Esophagus (tissue), 2 donors: ENCODE data around the gene CCNL1. TPM values are rescaled to one million over a fixed set of nuclear protein-coding genes. Genes with fewer than 3 reads are reported as not detected.

Source experiments
- H3K27ac ChIP-seq, 2 donors: one replicate each; pipeline ENCODE4 v1.5.1; 2013; ENCODE audit warnings: low read depth in 2 of 2, mild to moderate bottlenecking in 2 of 2, inconsistent platforms in 1 of 2, low read length in 1 of 2, moderate library complexity in 1 of 2
- H3K27me3 ChIP-seq, 2 donors: one replicate each; pipeline ENCODE4 v1.6.1; 2013; ENCODE audit warnings: low read length in 2 of 2, control low read depth in 1 of 2, mild to moderate bottlenecking in 1 of 2; ENCODE audit not compliant: insufficient read depth in 2 of 2, control insufficient read depth in 1 of 2
- H3K36me3 ChIP-seq, 2 donors: one replicate each; pipeline ENCODE4 v1.6.1; 2013; ENCODE audit warnings: low read length in 1 of 2; ENCODE audit not compliant: control insufficient read depth in 2 of 2, insufficient read depth in 2 of 2
- H3K4me1 ChIP-seq, 2 donors: one replicate each; pipeline ENCODE4 v1.6.1; 2013; ENCODE audit warnings: low read length in 1 of 2; ENCODE audit not compliant: control insufficient read depth in 2 of 2, insufficient read depth in 2 of 2
- H3K4me3 ChIP-seq, 2 donors: one replicate each; pipeline ENCODE4 v1.5.1; 2013; ENCODE audit warnings: low read length in 2 of 2, mild to moderate bottlenecking in 2 of 2, low read depth in 1 of 2, moderate library complexity in 1 of 2
- H3K9me3 ChIP-seq, 2 donors: one replicate each; pipeline ENCODE4 v1.6.1; 2013; ENCODE audit warnings: mild to moderate bottlenecking in 2 of 2, low read depth in 1 of 2, low read length in 1 of 2, moderate library complexity in 1 of 2; ENCODE audit not compliant: control insufficient read depth in 2 of 2, insufficient read depth in 1 of 2
- WGBS, 2 donors: extraction: QIAGEN DNeasy Blood & Tissue Kit; methylation state at CpG; one replicate each; pipeline ENCODE4 v1.1.7; 2013; 5-methylcytosine and 5-hydroxymethylcytosine counted together
- polyA plus RNA-seq, 2 donors: library from polyadenylated mRNA; stranded (reverse); fragments of 200-250 nt; gene quantifications; one replicate each; pipeline ENCODE4 v1.2.3, GENCODE V29; 2013
- donor health status: healthy with polysubstance abuse.
- donor health status: Bipolar disorder and iron deficiency.

CCNL1 gene
- polyA plus RNA-seq, 2 donors, result 62.5 to 73.1 TPM

- H3K4me1 ChIP-seq, result peaks cover 4% of the 10 kb centered on the region in 2 donors
- no peaks in the 10 kb centered on the region for H3K27me3 ChIP-seq
- H3K27ac ChIP-seq, result no peak overlapping the region
- H3K9me3 ChIP-seq, result no peaks in the 10 kb centered on the region
- WGBS, 2 donors, result 56 to 63% methylated on average over 1 of the region's 1 CpG
- H3K36me3 ChIP-seq, result peaks cover 0 to 1% of the 10 kb centered on the region in 2 donors
- H3K4me3 ChIP-seq, result no peak overlapping the region
Measured at GRCh38 chr3:157134620-157135191, 25.2 kb downstream of the CCNL1 start.

GRCh38 chr3:157133434-157134320, 26.3 kb downstream of the CCNL1 start:
- H3K4me3 ChIP-seq, result no peak overlapping the region
- WGBS, 2 donors, result 79 to 94% methylated on average over 4 of the region's 4 CpGs
- H3K36me3 ChIP-seq, result peaks cover 0 to 1% of the 10 kb centered on the region in 2 donors
- no peak overlapping the region for H3K27ac ChIP-seq
- peaks cover 4 to 7% of the 10 kb centered on the region in 2 donors for H3K4me1 ChIP-seq
- no peaks in the 10 kb centered on the region for H3K27me3 ChIP-seq
- no peaks in the 10 kb centered on the region for H3K9me3 ChIP-seq

DNA sequence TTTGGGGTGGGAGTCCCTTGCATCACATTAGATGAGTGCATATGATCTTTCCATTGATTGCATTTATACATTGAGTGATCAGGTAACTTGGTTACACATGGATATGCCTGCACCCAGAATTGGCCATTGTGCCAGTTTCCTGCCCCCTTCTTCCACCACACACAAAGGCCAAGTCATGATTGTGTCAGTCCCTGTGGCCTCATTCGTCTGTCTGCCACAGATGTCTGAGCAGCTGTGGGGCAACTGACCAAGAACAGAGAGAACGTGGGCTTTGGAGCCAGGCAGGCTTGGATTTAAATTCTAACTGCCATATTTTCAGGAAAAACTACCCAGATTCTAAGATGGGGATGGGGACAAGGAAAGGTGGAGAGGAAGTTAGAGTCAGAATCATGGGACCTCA, 27.0 kb downstream of the CCNL1 start:
- peaks cover 4 to 7% of the 10 kb centered on the region in 2 donors for H3K4me1 ChIP-seq
- 73 to 75% methylated on average over 2 of the region's 2 CpGs for WGBS, 2 donors
- H3K27ac ChIP-seq, result no peak overlapping the region
- peaks cover 0 to 1% of the 10 kb centered on the region in 2 donors for H3K36me3 ChIP-seq
- H3K4me3 ChIP-seq, result no peak overlapping the region
- H3K27me3 ChIP-seq, result no peaks in the 10 kb centered on the region
- no peaks in the 10 kb centered on the region for H3K9me3 ChIP-seq

DNA sequence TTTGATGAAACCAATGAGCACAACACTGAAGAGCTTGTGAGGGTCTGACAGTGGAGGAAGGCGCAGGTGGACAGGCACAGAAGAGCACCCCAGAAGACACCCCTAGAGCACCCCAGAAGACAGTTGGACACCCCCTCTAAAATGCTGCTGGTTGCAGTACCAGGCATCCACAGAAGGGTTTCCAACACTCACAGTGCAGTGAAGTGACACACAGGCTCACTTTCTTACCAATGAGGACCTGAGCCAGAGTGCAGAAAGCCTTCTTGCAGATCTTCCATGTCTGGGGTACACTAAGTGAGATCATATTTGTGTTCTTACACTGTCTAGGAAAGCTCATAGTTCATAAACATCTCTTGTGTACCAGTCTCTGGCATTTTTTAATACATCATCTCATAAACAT, 27.6 kb downstream of the CCNL1 start:
- Histone ChIP-seq H3K27me3 (no peaks in the 10 kb centered on the region), H3K4me1 (peaks cover 4 to 7% of the 10 kb centered on the region in 2 donors), H3K27ac (no peak overlapping the region), H3K4me3 (no peak overlapping the region), H3K9me3 (no peaks in the 10 kb centered on the region), H3K36me3 (peaks cover 0 to 1% of the 10 kb centered on the region in 2 donors)
- 100% methylated on average over 1 of the region's 1 CpG for WGBS, 2 donors

- peaks cover 0 to 1% of the 10 kb centered on the region in 2 donors for H3K36me3 ChIP-seq
- WGBS, 2 donors, result 62 to 78% methylated on average over 5 of the region's 5 CpGs
- H3K4me1 ChIP-seq, result peaks cover 4 to 7% of the 10 kb centered on the region in 2 donors
- no peaks in the 10 kb centered on the region for H3K9me3 ChIP-seq
- no peaks in the 10 kb centered on the region for H3K27me3 ChIP-seq
- no peak overlapping the region for H3K27ac ChIP-seq
- H3K4me3 ChIP-seq, result no peak overlapping the region
Measured at GRCh38 chr3:157131861-157132260, 28.1 kb downstream of the CCNL1 start.

DNA sequence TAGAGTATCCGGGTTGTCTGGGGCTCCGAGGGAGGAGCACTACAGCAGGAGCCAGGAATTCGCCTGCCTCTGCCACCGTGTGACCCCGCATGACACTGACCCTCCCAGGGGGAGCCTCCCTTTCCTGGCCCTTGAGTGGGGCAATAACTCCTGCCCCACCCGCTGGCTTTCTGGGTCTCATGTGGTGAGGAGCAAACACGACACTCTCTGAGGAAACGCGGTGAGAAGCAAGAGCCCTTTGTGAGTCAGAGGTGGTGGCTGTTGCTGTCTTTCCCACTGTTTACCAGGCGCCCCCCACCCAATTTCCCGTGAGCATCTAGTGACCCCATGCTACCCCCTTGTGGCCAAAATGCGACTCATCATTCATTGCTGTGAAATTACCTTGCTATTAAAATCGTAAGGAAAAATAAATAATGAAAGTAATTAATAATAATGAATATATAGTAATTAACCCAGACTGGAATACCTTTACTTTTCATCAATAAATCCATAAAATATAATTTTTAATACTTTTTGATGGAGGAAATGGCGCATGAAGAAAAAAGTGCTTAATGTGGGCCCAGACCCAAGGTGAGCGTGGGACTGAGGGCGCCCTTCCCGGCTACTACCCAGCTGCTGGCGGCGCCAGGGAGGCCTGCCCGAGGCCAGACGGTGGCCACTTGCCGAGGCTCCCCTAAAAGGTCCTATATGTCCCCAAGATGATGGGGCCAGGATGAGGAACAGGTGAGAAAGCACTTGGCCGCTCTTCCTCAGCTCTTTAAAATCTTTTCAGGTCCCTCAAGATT, 29.3 kb downstream of the CCNL1 start:
- Histone ChIP-seq H3K4me1 (peaks cover 2 to 3% of the 10 kb centered on the region in 2 donors), H3K36me3 (peaks cover 0 to 1% of the 10 kb centered on the region in 2 donors), H3K4me3 (no peak overlapping the region), H3K27ac (peak overlapping the region; percentile 66 to 73), H3K27me3 (no peaks in the 10 kb centered on the region), H3K9me3 (no peaks in the 10 kb centered on the region)
- 23 to 27% methylated on average over 23 of the region's 23 CpGs for WGBS, 2 donors

GRCh38 chr3:157129803-157130466, 30.0 kb downstream of the CCNL1 start:
- Histone ChIP-seq H3K36me3 (peaks cover 0 to 1% of the 10 kb centered on the region in 2 donors), H3K27ac (peak overlapping the region; percentile 66 to 73), H3K4me3 (no peak overlapping the region), H3K9me3 (no peaks in the 10 kb centered on the region), H3K4me1 (peaks cover 2 to 3% of the 10 kb centered on the region in 2 donors), H3K27me3 (no peaks in the 10 kb centered on the region)
- 53 to 59% methylated on average over 20 of the region's 20 CpGs for WGBS, 2 donors

DNA sequence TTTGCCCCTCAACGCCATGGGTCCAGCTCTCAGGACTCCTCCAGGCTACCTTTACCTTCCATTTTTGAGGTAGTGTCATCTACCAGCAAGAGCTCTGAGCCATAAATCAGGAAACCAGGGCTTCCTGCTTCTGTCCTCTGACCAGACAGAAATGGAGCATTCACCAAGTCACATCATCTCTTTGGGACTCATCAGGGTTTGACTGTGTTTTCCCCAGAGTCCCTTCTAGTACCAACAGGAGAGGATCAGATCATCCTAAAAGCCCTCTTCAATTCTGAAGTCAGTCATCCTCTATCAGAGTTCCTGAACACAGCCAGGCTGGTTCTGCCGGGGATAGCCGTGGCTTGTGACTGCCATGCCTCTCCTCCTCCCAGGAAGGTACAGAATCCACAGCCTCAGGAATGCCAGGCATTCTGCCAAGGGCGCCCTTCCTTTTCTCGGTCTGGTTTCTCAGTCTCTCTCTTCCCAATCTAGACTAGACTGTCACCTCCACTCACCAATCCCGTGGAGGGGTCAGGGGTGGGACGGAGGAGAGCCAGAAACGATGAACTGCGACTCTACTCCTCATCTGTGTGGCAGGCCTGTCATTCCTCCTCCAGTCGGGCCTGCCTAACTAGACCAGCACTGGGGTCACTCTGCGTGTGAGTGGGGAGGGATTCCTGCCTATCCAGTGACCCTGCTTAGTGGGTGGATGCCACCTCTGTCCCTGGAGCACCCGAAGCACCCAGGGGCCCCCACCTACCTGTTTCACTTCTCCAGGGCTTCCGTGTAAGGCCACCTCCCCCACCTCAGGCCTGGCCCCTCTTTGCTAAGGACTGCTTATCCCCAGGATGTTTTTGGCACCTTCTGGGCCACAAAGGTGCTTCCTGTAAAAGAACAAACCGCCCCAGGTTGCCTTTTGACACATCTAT, 30.9 kb downstream of the CCNL1 start:
- peaks cover 0 to 1% of the 10 kb centered on the region in 2 donors for H3K36me3 ChIP-seq
- no peaks in the 10 kb centered on the region for H3K9me3 ChIP-seq
- H3K27ac ChIP-seq, result peak overlapping the region in 1 of 2 donors; percentile 54
- 53 to 62% methylated on average over 14 of the region's 14 CpGs for WGBS, 2 donors
- H3K4me3 ChIP-seq, result no peak overlapping the region
- H3K4me1 ChIP-seq, result peaks cover 2 to 3% of the 10 kb centered on the region in 2 donors
- H3K27me3 ChIP-seq, result no peaks in the 10 kb centered on the region
